WTC11 (cell line): ENCODE data around the gene RASGRP2. TPM values are rescaled to one million over a fixed set of nuclear protein-coding genes. Genes with fewer than 3 reads are reported as not detected.

Experiments used
- ATAC-seq: fragments of 200-7000 bp; cut with Tn5 transposase; 2 replicates; pipeline ENCODE4 v1.10.0; 2021; ENCODE audit warnings: mild to moderate bottlenecking, moderate library complexity
- CTCF ChIA-PET: fragments of 300-600 bp; sonication (Branson Sonifier 250); formaldehyde crosslinking; loops from one replicate; lab custom pipeline; 2021; ENCODE audit warnings: antibody characterized with exemption; lab: Charles Lee
- POLR2A ChIA-PET: fragments of 350-600 bp; sonication (Branson Sonifier 250); formaldehyde crosslinking; loops from one replicate; lab custom pipeline; 2021; ENCODE audit warnings: antibody characterized with exemption; lab: Charles Lee
- DNase-seq: peaks from one replicate; pipeline ENCODE4 v3.0.0; 2021; ENCODE audit warnings: low spot score
- H3K27ac Mint-ChIP-seq: 2 replicates; pipeline ENCODE4 v1.8.0; 2021; ENCODE audit warnings: mixed read lengths
- H3K27me3 Mint-ChIP-seq: 2 replicates; pipeline ENCODE4 v1.8.0; 2021; ENCODE audit warnings: low read depth, mild to moderate bottlenecking, moderate library complexity, mixed read lengths
- H3K36me3 Mint-ChIP-seq: 2 replicates; pipeline ENCODE4 v1.8.0; 2021; ENCODE audit warnings: mixed read lengths
- H3K4me1 Mint-ChIP-seq: 2 replicates; pipeline ENCODE4 v1.8.0; 2022; ENCODE audit warnings: mixed read lengths
- H3K4me3 Mint-ChIP-seq: 2 replicates; pipeline ENCODE4 v1.8.0; 2021; ENCODE audit warnings: mild to moderate bottlenecking, moderate library complexity, mixed read lengths
- H3K9me3 Mint-ChIP-seq: 2 replicates; pipeline ENCODE4 v1.8.0; 2021; ENCODE audit warnings: mixed read lengths
- ATF2 ChIP-seq: sonication (generic); formaldehyde crosslinking; IDR thresholded peaks from 2 replicates; pipeline ENCODE4 v1.8.1; 2022; ENCODE audit warnings: low read depth, missing genetic modification reagents, borderline replicate concordance
- ATF3 ChIP-seq: sonication (generic); formaldehyde crosslinking; conservative IDR thresholded peaks from 2 replicates; pipeline ENCODE4 v1.8.1; 2022; ENCODE audit warnings: mild to moderate bottlenecking, missing genetic modification reagents
- ESRRA ChIP-seq: sonication (generic); formaldehyde crosslinking; IDR thresholded peaks from 2 replicates; pipeline ENCODE4 v1.8.1; 2022; ENCODE audit warnings: mild to moderate bottlenecking, missing genetic modification reagents, borderline replicate concordance
- ETV6 ChIP-seq: sonication (generic); formaldehyde crosslinking; IDR thresholded peaks from 2 replicates; pipeline ENCODE4 v1.8.1; 2022; ENCODE audit warnings: mild to moderate bottlenecking, missing genetic modification reagents
- FOXJ3 ChIP-seq: sonication (generic); formaldehyde crosslinking; IDR thresholded peaks from 2 replicates; pipeline ENCODE4 v1.9.0; 2021; ENCODE audit warnings: missing genetic modification reagents, mild to moderate bottlenecking, borderline replicate concordance
- GRHL2 ChIP-seq: fragments of 250-450 bp; sonication (Bioruptor Pico); IDR thresholded peaks from 2 replicates; pipeline ENCODE4 v1.8.0; 2022; ENCODE audit warnings: mild to moderate bottlenecking, moderate library complexity; ENCODE audit not compliant: insufficient replicate concordance, severe bottlenecking
- IRF2 ChIP-seq: sonication (generic); formaldehyde crosslinking; IDR thresholded peaks from 2 replicates; pipeline ENCODE4 v1.8.0; 2022; ENCODE audit warnings: low read depth, missing genetic modification reagents, borderline replicate concordance
- RORB ChIP-seq: fragments of 250-450 bp; sonication (Bioruptor Pico); IDR thresholded peaks from 2 replicates; pipeline ENCODE4 v1.9.0; 2021; ENCODE audit warnings: mild to moderate bottlenecking
- SMAD3 ChIP-seq: sonication (generic); formaldehyde crosslinking; IDR thresholded peaks from 2 replicates; pipeline ENCODE4 v1.8.0; 2022; ENCODE audit warnings: missing genetic modification reagents, mild to moderate bottlenecking, borderline replicate concordance
- SP1 ChIP-seq: sonication (generic); formaldehyde crosslinking; conservative IDR thresholded peaks from 2 replicates; pipeline ENCODE4 v1.8.1; 2022; ENCODE audit warnings: missing genetic modification reagents
- ZMAT4 ChIP-seq: fragments of 250-450 bp; sonication (Bioruptor Pico); IDR thresholded peaks from 2 replicates; pipeline ENCODE4 v1.9.0; 2021; ENCODE audit warnings: mild to moderate bottlenecking
- ZNF121 ChIP-seq: sonication (generic); formaldehyde crosslinking; IDR thresholded peaks from 2 replicates; pipeline ENCODE4 v1.8.0; 2023; ENCODE audit warnings: missing genetic modification reagents
- ZNF138 ChIP-seq: sonication (generic); formaldehyde crosslinking; conservative IDR thresholded peaks from 2 replicates; pipeline ENCODE4 v1.8.1; 2022; ENCODE audit warnings: mild to moderate bottlenecking, moderate library complexity, missing genetic modification reagents
- ZNF416 ChIP-seq: fragments of 250-450 bp; sonication (Bioruptor Pico); IDR thresholded peaks from 2 replicates; pipeline ENCODE4 v1.9.0; 2021; ENCODE audit warnings: mild to moderate bottlenecking, inconsistent platforms
- ZNF423 ChIP-seq: fragments of 250-450 bp; sonication (Bioruptor Pico); IDR thresholded peaks from 2 replicates; pipeline ENCODE4 v2.1.2; 2022; ENCODE audit warnings: mild to moderate bottlenecking, moderate library complexity
- ZNF512 ChIP-seq: sonication (generic); formaldehyde crosslinking; IDR thresholded peaks from 2 replicates; pipeline ENCODE4 v1.8.1; 2022; ENCODE audit warnings: missing genetic modification reagents, borderline replicate concordance
- total RNA-seq: library from RNA; stranded (reverse); gene quantifications from 3 replicates; pipeline ENCODE4 v1.2.3, GENCODE V29; 2021
- TF ChIP-seq, protein P1 (sequence below): sonication (generic); formaldehyde crosslinking; IDR thresholded peaks from 2 replicates; pipeline ENCODE4 v1.8.0; 2022; ENCODE audit warnings: mild to moderate bottlenecking, missing genetic modification reagents
- TF ChIP-seq, protein P2 (sequence below): fragments of 250-450 bp; sonication (Bioruptor Pico); conservative IDR thresholded peaks from 2 replicates; pipeline ENCODE4 v1.9.0; 2021; ENCODE audit warnings: mild to moderate bottlenecking

Gene RASGRP2
- total RNA-seq, 1 experiment from 2014 or later: 31.9 TPM

DNA sequence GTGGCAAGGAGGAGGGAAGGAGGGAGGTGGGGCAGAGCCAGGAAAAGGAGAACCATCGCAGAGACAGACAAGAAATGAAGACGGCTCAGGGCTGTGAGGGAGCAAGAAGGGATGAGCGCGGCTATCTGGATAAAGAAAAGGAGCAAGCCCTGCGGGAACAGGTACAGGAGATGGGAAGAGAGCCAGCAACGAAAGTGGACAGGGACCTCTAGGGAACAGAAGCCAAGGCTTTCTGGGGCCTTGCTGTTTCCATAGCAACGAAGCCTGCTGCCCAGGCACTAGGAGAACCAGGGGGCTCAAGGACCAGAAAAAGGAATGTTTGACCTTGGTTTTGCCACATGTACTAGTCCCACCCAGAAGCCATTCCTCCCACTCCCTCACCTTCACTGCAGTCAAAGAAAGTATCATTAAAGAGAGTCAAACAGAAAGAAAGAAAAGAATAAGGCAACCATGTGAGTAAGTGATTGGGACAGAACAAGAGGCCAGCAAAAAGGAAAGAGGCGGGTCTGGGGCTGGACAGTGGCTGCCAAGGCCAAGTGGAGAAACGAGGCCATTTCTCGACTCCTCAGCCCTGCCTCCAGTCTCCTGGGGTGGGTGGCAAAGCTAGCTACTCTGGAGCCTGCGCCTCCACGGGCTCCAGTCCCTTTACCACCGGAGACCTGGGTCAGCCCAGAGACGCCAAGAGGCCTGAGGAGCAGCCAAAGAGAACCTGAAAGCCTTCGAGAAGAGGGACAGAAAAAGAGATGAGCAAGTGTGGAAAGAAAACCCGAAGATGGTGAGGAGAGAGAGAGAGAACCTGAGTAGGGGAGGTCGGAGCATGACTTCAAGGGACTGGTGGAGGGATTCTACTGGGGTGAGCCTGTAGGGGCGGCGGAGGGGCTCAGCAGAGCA, 56.1 kb downstream of the RASGRP2 start:
- Mint-ChIP-seq H3K27ac (peak overlapping the region; percentile 16; the same call in 1 of the 2 replicates), H3K36me3 (no peaks in the 10 kb centered on the region), H3K4me1 (peaks cover 21% of the 10 kb centered on the region), H3K9me3 (no peaks in the 10 kb centered on the region), H3K4me3 (peak overlapping the region; percentile 87), H3K27me3 (peaks cover 38% of the 10 kb centered on the region)
- DNase-seq (no peak), ATAC-seq (peak; percentile 94)
- POLR2A ChIA-PET: interaction anchor here (0.5 to 0.9 kb wide), 2 partner anchors 28 to 79 kb away, joined by 3 to 5 read pairs; no protein-coding TSS in a partner anchor
- TF ChIP-seq RORB (CRISPR knock-in tag) (no peak), ATF2 (CRISPR knock-in tag) (no peak)
- CTCF ChIA-PET: interaction anchor here (0.7 to 2.4 kb wide), 59 partner anchors 8 to 950 kb away, joined by 3 to 76 read pairs (median 6); partner anchors contain the start of genes MAP4K2, MEN1, NRXN2 and PLCB3

DNA sequence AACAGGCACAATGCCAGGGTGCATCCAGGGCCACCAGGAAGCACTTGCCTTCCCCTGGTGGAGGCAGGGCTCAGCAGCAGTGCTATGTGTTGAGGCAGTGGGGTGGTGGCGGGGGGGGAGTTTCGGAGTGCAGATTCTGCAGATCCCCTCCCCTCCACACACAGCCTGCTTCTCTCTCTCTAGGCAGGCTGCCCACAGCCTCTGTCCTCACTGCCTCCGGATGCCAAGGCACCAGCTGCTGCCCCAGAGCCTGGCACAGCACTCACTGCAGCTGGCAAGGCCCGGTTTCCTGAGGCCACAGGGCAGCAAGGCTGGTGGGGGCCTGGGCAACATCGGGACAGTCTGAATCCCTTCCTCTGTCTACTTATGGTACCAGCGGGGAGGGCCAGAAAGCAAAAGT, 56.7 kb downstream of the RASGRP2 start:
- TF ChIP-seq ESRRA (CRISPR knock-in tag) (no peak), ZNF121 (CRISPR knock-in tag) (no peak), IRF2 (CRISPR knock-in tag) (no peak), ZNF138 (CRISPR knock-in tag) (no peak), ZMAT4 (CRISPR knock-in tag) (no peak), FOXJ3 (no peak), ZNF423 (CRISPR knock-in tag) (no peak), SP1 (no peak), ETV6 (CRISPR knock-in tag) (no peak), ZNF512 (CRISPR knock-in tag) (no peak), ZNF416 (no peak), GRHL2 (CRISPR knock-in tag) (no peak), ATF3 (CRISPR knock-in tag) (no peak), SMAD3 (CRISPR knock-in tag) (no peak)
- TF ChIP-seq, protein P1, sequence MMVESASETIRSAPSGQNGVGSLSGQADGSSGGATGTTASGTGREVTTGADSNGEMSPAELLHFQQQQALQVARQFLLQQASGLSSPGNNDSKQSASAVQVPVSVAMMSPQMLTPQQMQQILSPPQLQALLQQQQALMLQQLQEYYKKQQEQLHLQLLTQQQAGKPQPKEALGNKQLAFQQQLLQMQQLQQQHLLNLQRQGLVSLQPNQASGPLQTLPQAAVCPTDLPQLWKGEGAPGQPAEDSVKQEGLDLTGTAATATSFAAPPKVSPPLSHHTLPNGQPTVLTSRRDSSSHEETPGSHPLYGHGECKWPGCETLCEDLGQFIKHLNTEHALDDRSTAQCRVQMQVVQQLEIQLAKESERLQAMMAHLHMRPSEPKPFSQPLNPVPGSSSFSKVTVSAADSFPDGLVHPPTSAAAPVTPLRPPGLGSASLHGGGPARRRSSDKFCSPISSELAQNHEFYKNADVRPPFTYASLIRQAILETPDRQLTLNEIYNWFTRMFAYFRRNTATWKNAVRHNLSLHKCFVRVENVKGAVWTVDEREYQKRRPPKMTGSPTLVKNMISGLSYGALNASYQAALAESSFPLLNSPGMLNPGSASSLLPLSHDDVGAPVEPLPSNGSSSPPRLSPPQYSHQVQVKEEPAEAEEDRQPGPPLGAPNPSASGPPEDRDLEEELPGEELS: no peak
- TF ChIP-seq, protein P2, sequence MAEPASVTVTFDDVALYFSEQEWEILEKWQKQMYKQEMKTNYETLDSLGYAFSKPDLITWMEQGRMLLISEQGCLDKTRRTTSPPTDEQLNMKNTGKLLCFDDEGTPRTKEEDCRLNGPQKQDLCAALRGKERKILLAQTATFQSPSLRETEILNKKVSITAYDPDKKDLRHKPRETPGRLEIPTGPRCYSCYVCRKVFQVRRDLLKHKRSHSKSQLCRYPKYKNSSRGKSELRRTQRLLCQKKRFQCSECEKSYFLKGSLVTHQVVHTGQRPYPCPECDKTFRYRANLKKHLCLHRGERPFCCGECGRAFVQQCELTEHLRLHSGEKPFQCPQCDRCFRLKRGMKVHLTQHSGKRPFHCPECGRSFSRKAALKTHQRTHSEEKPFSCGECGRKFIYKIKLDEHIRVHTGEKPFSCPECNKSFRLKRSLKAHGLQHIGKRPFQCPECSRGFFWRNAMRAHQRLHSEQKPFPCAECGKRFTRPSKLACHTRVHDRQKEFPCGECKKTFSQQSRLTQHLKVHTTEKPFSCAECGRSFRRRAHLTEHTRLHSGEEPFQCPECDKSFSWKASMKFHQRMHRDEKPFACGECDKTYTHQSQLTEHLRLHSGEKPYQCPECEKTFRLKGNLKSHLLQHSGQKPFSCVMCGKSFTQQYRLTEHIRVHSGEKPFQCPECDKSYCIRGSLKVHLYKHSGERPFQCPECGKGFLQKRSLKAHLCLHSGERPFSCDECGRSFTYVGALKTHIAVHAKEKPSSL: no peak
- Mint-ChIP-seq H3K27ac (no peak overlapping the region), H3K4me1 (peaks cover 15% of the 10 kb centered on the region), H3K27me3 (peaks cover 35% of the 10 kb centered on the region), H3K4me3 (no peak overlapping the region), H3K36me3 (no peaks in the 10 kb centered on the region), H3K9me3 (no peaks in the 10 kb centered on the region)
- ATAC-seq (no peak), DNase-seq (no peak)
- ChIA-PET CTCF (no interaction called here), POLR2A (no interaction called here)
